ENCODE data around the gene ATXN1. TPM values are rescaled to one million over a fixed set of nuclear protein-coding genes. Genes with fewer than 3 reads are reported as not detected.

The ATXN1 gene
- total and polyA plus RNA-seq, 2 experiments from 2014 or later = 4.8 to 9.1 TPM

DNA sequence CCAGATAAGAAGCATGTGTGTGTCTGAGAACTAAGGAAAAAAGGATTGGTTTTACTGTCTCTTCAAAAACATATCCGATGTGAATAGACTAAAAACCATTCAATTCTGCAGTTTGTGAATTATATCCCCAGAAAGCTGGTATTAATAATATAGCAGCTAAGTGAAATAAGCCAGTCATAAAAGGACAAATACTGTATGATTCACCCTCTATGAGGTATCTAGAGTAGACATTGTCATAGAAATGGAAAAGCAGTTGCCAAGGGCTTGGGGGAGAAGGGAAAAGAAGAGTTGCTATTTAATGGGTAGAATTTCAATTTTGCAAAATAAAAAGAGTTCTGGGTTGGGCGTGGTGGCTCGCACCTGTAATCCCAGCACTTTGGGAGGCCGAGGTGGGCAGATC lies 137.5 kb downstream of the ATXN1 start (continued):
- TF ChIP-seq, protein P1, sequence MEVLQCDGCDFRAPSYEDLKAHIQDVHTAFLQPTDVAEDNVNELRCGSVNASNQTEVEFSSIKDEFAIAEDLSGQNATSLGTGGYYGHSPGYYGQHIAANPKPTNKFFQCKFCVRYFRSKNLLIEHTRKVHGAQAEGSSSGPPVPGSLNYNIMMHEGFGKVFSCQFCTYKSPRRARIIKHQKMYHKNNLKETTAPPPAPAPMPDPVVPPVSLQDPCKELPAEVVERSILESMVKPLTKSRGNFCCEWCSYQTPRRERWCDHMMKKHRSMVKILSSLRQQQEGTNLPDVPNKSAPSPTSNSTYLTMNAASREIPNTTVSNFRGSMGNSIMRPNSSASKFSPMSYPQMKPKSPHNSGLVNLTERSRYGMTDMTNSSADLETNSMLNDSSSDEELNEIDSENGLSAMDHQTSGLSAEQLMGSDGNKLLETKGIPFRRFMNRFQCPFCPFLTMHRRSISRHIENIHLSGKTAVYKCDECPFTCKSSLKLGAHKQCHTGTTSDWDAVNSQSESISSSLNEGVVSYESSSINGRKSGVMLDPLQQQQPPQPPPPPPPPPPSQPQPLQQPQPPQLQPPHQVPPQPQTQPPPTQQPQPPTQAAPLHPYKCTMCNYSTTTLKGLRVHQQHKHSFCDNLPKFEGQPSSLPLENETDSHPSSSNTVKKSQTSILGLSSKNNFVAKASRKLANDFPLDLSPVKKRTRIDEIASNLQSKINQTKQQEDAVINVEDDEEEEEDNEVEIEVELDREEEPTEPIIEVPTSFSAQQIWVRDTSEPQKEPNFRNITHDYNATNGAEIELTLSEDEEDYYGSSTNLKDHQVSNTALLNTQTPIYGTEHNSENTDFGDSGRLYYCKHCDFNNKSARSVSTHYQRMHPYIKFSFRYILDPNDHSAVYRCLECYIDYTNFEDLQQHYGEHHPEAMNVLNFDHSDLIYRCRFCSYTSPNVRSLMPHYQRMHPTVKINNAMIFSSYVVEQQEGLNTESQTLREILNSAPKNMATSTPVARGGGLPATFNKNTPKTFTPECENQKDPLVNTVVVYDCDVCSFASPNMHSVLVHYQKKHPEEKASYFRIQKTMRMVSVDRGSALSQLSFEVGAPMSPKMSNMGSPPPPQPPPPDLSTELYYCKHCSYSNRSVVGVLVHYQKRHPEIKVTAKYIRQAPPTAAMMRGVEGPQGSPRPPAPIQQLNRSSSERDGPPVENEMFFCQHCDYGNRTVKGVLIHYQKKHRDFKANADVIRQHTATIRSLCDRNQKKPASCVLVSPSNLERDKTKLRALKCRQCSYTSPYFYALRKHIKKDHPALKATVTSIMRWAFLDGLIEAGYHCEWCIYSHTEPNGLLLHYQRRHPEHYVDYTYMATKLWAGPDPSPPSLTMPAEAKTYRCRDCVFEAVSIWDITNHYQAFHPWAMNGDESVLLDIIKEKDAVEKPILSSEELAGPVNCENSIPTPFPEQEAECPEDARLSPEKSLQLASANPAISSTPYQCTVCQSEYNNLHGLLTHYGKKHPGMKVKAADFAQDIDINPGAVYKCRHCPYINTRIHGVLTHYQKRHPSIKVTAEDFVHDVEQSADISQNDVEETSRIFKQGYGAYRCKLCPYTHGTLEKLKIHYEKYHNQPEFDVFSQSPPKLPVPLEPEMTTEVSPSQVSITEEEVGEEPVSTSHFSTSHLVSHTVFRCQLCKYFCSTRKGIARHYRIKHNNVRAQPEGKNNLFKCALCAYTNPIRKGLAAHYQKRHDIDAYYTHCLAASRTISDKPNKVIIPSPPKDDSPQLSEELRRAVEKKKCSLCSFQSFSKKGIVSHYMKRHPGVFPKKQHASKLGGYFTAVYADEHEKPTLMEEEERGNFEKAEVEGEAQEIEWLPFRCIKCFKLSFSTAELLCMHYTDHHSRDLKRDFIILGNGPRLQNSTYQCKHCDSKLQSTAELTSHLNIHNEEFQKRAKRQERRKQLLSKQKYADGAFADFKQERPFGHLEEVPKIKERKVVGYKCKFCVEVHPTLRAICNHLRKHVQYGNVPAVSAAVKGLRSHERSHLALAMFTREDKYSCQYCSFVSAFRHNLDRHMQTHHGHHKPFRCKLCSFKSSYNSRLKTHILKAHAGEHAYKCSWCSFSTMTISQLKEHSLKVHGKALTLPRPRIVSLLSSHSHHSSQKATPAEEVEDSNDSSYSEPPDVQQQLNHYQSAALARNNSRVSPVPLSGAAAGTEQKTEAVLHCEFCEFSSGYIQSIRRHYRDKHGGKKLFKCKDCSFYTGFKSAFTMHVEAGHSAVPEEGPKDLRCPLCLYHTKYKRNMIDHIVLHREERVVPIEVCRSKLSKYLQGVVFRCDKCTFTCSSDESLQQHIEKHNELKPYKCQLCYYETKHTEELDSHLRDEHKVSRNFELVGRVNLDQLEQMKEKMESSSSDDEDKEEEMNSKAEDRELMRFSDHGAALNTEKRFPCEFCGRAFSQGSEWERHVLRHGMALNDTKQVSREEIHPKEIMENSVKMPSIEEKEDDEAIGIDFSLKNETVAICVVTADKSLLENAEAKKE (CRISPR knock-in tag; IDR thresholded peaks at IDR 0.05) = no peak
- no peak for TF ChIP-seq ZNF114 (CRISPR knock-in tag; IDR thresholded peaks at IDR 0.05)
- no peak for TF ChIP-seq EZH2 (IDR thresholded peaks at IDR 0.05; ENCODE audit: low read depth, unreplicated experiment)
- TF ChIP-seq STAT1 (IDR thresholded peaks at IDR 0.05; ENCODE audit: unreplicated experiment) = no peak
- no peak for TF ChIP-seq CREB1 (CRISPR knock-in tag; IDR thresholded peaks at IDR 0.05; ENCODE audit: low read depth)
- TF ChIP-seq ZNF331 (CRISPR knock-in tag; IDR thresholded peaks at IDR 0.05; ENCODE audit: low read depth) = no peak
- no peak for TF ChIP-seq ETS1 (IDR thresholded peaks at IDR 0.05)
- no peak for TF ChIP-seq CTCF (conservative IDR thresholded peaks at IDR 0.05; ENCODE audit: low read depth in 2 of 2)

Measured in GM23338 (cell line).